NCI-H2107 treated with DMSO at 0.1 percent for 48 hours (cell line): ENCODE measurements around the gene TXLNG.

Source experiments
- DNase-seq: peaks from one replicate; lab custom pipeline; 2025; ENCODE audit not compliant: unreplicated experiment; lab: John Stamatoyannopoulos, UW

TXLNG gene

DNA sequence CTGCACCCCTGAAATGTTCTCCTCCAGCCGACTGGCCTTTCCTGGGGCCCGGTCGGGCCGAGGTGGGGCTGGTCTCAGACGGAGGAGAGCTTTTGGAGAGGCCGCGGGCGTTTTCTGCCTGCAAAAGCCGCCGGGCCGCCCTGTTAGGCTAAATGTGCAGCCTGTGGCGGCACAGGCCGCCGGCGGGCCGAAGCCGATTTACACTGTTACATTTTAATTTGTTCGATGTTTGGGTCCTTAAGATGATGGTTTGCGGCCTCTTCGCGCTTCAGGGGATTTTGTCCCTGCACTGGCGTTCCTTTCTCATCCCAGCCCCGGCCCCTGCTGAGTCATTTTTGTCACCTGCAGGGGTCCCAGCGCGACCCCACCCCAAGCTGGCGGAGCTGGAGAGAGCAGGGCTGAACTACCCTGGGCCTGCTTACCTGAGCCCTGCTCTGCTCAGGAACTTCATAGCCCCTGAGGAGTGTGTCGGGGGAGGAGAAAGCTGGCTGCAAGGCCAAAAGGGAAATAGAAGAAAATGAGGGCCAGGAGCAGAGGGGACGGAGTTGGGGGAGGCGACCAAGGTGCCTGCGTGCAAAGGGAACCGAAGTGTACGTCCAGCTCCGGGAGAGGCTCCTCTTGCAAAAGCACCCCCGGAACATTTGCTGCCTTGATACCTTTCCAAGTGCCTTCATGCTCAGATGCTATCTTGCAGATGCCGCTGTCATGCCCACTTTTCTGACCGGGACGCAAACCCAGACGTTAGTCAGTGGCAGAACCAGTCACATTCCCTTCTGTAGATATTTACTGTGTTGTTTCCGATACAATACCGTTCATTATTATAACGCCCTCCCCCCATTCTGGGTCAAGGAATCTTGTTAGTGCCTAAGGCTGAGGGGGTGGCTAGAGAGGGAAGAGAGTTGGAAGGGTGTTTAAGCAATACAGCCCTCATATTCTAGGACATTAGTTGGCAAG lies 84.9 kb downstream of the TXLNG start:
- peak; percentile 46 for DNase-seq

DNA sequence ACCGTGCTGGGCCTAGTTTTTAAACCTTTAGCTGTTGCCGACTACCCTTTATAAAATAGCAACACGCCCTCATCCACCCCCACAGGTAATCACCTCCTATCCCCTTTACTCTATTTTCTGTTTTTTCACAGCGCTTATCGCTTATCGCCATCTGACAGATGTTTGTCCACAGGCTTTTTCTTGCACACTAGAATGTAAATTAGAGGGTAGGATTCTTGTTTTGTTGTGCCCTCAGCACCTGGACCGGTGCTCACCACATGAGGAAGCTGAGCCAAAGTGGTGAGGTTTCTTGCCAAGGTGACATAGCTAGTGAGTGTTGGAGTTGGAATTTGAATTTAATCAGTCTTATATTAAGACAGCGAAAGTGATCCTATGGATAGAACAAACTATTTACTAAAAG lies 86.8 kb downstream of the TXLNG start:
- peak; percentile 32 for DNase-seq

- no peak for DNase-seq
Measured at GRCh38 chrX:16874458-16875095, 88.3 kb downstream of the TXLNG start.

DNA sequence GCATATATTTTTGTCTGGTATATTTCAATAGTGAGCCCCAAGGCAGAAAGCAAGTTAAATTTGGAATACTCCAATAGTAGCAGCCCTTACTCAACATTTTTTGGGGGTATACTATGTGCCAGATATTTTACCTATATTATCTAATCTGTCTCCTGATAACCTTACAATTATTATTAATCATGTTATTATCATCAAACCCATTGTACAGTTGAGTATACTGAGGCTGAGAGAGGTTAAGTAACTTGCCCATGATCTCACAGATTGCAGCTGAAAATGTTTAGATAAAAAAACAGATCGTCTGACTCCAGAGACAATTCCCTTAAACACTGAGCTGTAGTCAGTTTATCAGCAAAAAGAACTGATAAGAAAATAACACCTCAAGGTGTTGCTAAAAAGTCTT lies 90.4 kb downstream of the TXLNG start:
- DNase-seq: no peak

- DNase-seq: peak; percentile 20
Measured at GRCh38 chrX:16882169-16882568, 95.9 kb downstream of the TXLNG start.

GRCh38 chrX:16882702-16883486 lies 96.6 kb downstream of the TXLNG start:
- DNase-seq: peak; percentile 90

- no peak for DNase-seq
Measured at GRCh38 chrX:16883487-16883804, 97.2 kb downstream of the TXLNG start.

DNA sequence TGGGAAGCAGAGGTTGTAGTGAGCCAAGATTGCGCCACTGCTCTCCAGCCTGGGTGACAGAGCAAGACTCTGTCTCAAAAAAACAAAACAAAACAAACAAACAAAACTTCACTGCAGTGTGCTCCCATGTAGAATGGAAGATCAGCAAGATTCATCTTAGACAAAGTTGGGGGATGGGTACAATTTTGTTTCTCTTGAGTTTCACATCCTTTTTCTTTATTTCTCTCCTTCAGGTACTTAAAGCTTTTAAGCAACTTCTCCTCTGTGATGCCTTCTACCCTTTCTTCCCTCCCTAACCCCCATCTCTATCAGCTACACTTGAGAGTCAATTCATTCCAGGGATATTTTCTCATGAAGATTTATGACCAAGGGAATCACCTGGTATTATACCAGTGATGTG lies 99.4 kb downstream of the TXLNG start:
- no peak for DNase-seq

- peak; percentile 80 for DNase-seq
Measured at GRCh38 chrX:16892504-16893362, 106.5 kb downstream of the TXLNG start.
